Activated CD8-positive, alpha-beta memory T cell treated with anti-CD3 and anti-CD28 coated beads, Interleukin-2, amount 10 ng/mL, durations not matched to agents 7 days and 5 days (primary cell): Measurements from ENCODE around the gene OLFML1. TPM values are rescaled to one million over a fixed set of nuclear protein-coding genes. Genes with fewer than 3 reads are reported as not detected.

Experiments used
- ATAC-seq: fragments of 150-1000 bp; cut with Tn5 transposase; one replicate; pipeline ENCODE4 v1.10.0; 2021; ENCODE audit warnings: moderate library complexity
- CTCF ChIA-PET: fragments of 350-600 bp; sonication (Branson Sonifier 250); formaldehyde crosslinking; loops from one replicate; lab custom pipeline; 2021; ENCODE audit warnings: antibody characterized with exemption; lab: Charles Lee
- DNase-seq: peaks from one replicate; pipeline ENCODE4 v3.0.0-alpha.2; 2020
- H3K27ac Mint-ChIP-seq: one replicate; pipeline ENCODE4 v1.8.0; 2021; ENCODE audit warnings: mild to moderate bottlenecking, mixed read lengths
- H3K27me3 Mint-ChIP-seq: one replicate; pipeline ENCODE4 v1.8.0; 2021; ENCODE audit warnings: mixed read lengths
- H3K36me3 Mint-ChIP-seq: one replicate; pipeline ENCODE4 v1.8.0; 2021; ENCODE audit warnings: mild to moderate bottlenecking, mixed read lengths
- H3K4me1 Mint-ChIP-seq: one replicate; pipeline ENCODE4 v1.8.0; 2021; ENCODE audit warnings: mixed read lengths
- H3K4me3 Mint-ChIP-seq: one replicate; pipeline ENCODE4 v1.8.0; 2021; ENCODE audit warnings: mild to moderate bottlenecking, moderate library complexity, mixed read lengths
- H3K9me3 Mint-ChIP-seq: one replicate; pipeline ENCODE4 v1.8.0; 2022; ENCODE audit warnings: low read depth, mixed read lengths
- total RNA-seq, 2 experiments: library from RNA; stranded (reverse); gene quantifications; one replicate each; pipeline ENCODE4 v1.2.3, GENCODE V29; 2021

The OLFML1 gene
- total RNA-seq, 2 experiments from 2014 or later, result not detected

DNA sequence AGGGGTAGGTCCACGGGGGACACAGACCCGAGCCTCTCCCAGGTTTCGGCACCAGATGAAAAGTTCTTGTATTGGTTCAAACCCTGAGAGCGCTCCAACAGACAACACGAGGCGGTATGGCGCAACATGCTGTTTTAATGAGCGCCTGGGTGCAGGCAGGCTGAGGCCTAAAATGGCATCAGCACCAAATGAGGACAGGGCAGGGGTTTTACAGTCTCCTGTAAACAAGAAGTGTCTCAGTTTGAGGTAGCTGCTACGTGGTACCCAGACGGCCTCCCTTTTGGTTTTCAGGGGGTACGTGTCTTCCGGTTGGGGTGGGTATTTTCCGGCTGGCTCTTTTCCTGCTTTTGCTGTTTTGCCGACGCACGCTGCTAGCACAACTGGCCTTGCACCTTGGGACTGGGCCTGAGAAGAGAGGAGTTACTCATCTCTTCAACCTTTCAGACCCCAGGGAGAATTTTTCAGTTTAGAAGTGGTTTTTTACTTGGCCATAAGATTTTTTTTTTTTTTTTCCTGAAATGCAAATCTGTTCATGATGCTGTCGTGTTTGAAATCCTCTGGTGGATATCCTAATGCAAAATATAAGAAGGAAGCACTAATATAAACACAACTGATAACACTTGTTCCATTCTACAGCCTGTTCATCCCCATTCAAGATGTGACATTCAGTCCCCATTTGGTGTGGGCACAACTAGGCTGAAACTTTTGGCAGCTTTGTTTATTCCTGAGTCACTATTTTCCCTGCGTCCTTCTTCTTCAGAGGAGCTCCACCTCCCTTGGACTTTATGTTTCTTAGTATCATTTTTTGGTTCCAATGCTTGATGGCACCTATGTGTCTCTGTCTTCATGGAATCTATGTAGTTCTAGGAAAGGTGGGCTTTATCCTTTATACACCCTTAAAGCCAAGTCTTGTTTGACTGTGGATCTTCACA, 35.0 kb downstream of the OLFML1 start:
- Mint-ChIP-seq H3K9me3 (no peaks in the 10 kb centered on the region), H3K4me1 (peaks cover 18% of the 10 kb centered on the region), H3K27ac (peak overlapping the region; percentile 45), H3K27me3 (peaks cover 16% of the 10 kb centered on the region), H3K4me3 (no peak overlapping the region), H3K36me3 (peaks cover 1% of the 10 kb centered on the region)
- no peak for DNase-seq
- CTCF ChIA-PET, result interaction anchor here (0.7 to 2.5 kb wide), 6 partner anchors 8 to 175 kb away, joined by 3 to 11 read pairs (median 5); no protein-coding TSS in a partner anchor
- no peak for ATAC-seq

DNA sequence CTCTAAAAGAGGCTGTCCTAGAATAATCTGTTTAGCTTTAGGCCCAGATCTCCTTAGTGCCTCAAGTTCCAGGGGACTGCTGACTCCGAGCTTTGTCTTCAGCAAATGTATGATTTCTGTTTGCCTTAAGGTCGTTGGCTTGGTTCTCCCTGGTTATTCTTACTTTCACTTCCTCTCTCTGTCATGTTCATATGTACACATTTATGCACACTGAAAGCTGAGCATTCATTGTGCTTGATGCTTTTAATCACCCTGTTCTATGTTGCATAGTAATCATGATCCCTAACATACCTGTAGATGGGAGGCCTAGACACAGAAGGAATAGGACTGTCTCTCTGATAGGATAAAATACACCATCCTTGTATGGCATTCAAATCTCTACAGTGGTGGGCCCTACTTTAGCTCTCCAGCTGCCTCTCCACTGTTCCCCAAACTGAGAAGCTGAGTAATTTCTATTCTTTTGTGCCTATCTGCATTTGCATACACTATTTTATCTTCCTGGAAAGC, 35.7 kb downstream of the OLFML1 start:
- H3K36me3 Mint-ChIP-seq, result peaks cover 1% of the 10 kb centered on the region
- no peak overlapping the region for H3K4me3 Mint-ChIP-seq
- peaks cover 9% of the 10 kb centered on the region for H3K27me3 Mint-ChIP-seq
- ATAC-seq (peak; percentile 36), DNase-seq (no peak)
- CTCF ChIA-PET, result interaction anchor here (0.7 to 2.9 kb wide), 7 partner anchors 7 to 145 kb away, joined by 3 to 15 read pairs (median 5); partner anchors contain the start of gene PPFIBP2
- H3K4me1 Mint-ChIP-seq, result peaks cover 20% of the 10 kb centered on the region
- H3K27ac Mint-ChIP-seq, result no peak overlapping the region
- H3K9me3 Mint-ChIP-seq, result no peaks in the 10 kb centered on the region

DNA sequence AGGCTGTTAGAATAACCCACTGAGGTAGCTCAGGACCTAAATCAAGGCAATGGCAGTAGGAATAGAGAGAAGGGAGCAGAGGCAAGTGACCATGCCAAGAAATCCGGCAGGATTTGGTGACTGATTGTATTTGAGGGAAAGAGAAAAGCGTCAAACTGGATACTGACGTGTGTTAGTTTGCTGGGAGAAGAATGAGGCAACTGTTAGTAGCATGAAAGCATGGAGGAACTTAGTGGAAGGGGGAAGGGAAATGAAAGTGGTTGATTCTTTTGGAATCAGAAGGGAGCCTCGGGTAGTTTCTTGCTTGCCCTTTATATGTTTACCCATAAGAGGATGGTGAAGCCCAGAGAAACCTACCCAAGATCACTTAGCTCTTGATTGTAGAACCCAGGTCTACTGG, 36.8 kb downstream of the OLFML1 start:
- Mint-ChIP-seq H3K27me3 (no peaks in the 10 kb centered on the region), H3K36me3 (peaks cover 1% of the 10 kb centered on the region), H3K4me1 (peaks cover 28% of the 10 kb centered on the region), H3K9me3 (no peaks in the 10 kb centered on the region), H3K4me3 (no peak overlapping the region), H3K27ac (no peak overlapping the region)
- DNase-seq, result no peak
- ATAC-seq, result no peak
- CTCF ChIA-PET, result interaction anchor here (1.1 to 2.9 kb wide), 4 partner anchors 8 to 16 kb away, joined by 4 to 15 read pairs (median 10); partner anchors contain the start of gene PPFIBP2

DNA sequence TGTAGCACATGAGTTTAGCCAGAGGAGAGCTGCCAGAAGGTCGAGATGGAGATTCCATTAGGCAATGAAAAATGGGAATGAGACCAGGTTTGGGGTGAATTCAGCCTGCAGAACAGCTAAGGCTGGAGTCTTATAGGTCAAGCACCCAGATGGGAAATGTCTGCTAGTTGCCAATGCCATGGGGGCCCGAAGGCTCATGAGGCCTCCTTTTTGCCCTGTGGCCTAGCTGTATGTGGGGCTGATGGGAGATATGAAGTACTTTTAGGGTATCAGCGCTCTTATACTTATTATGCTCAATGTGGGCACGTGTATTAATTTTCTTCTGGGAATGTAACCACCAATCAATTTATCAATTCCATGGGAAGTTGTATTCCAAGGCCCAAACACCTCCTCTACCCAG, 37.2 kb downstream of the OLFML1 start:
- ATAC-seq, result no peak
- Mint-ChIP-seq H3K4me1 (peaks cover 33% of the 10 kb centered on the region), H3K9me3 (no peaks in the 10 kb centered on the region), H3K4me3 (no peak overlapping the region), H3K27ac (no peak overlapping the region), H3K27me3 (peaks cover 2% of the 10 kb centered on the region), H3K36me3 (peaks cover 1% of the 10 kb centered on the region)
- no peak for DNase-seq
- CTCF ChIA-PET, result interaction anchor here (1.1 to 2.9 kb wide), 4 partner anchors 9 to 16 kb away, joined by 4 to 15 read pairs (median 10); partner anchors contain the start of gene PPFIBP2

DNA sequence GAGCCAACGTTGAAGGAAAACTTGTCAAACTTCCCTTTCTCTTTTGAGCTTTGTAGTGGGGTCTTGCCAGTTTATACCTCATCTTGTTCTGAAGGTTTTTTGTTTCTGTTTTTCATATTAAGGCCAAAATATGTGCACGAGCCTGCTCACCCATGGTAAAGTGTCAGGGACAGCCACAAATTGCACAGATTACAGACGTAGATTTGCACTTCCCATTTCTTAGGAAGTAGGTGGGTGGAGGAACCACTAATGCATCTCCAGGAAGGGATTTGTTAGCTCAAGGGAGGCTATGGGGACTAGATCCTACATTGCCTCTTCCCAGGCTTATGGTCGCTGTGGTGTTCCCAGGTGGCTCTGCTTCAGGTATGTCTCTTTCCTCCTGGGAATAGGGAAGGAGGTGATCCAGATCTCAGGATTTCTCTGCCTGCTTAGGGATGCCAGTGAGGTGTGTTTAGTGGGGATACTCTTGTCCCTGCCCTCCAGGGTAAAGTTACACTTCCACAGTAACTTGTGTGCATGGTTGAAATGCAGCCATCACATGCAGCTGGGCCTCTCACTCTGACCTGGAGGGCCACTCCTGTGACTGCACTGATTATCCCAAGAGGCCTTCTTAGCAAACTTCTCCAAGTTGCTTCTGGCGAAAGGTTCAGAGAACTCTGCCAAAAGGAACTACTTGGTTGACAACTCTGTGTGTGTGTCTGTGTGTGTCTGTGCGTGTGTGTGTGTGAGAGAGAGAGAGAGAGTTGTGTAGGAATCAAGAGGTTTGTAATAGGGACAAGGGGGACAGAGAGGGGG, 38.3 kb downstream of the OLFML1 start:
- ATAC-seq, result no peak
- no peak overlapping the region for H3K4me3 Mint-ChIP-seq
- no peak for DNase-seq
- H3K4me1 Mint-ChIP-seq, result peaks cover 43% of the 10 kb centered on the region
- peaks cover 1% of the 10 kb centered on the region for H3K36me3 Mint-ChIP-seq
- H3K27ac Mint-ChIP-seq, result no peak overlapping the region
- no peaks in the 10 kb centered on the region for H3K9me3 Mint-ChIP-seq
- peaks cover 4% of the 10 kb centered on the region for H3K27me3 Mint-ChIP-seq
- CTCF ChIA-PET, result interaction anchor here (1.3 to 2.9 kb wide), 2 partner anchors 10 to 20 kb away, joined by 3 to 15 read pairs; partner anchors contain the start of gene PPFIBP2

DNA sequence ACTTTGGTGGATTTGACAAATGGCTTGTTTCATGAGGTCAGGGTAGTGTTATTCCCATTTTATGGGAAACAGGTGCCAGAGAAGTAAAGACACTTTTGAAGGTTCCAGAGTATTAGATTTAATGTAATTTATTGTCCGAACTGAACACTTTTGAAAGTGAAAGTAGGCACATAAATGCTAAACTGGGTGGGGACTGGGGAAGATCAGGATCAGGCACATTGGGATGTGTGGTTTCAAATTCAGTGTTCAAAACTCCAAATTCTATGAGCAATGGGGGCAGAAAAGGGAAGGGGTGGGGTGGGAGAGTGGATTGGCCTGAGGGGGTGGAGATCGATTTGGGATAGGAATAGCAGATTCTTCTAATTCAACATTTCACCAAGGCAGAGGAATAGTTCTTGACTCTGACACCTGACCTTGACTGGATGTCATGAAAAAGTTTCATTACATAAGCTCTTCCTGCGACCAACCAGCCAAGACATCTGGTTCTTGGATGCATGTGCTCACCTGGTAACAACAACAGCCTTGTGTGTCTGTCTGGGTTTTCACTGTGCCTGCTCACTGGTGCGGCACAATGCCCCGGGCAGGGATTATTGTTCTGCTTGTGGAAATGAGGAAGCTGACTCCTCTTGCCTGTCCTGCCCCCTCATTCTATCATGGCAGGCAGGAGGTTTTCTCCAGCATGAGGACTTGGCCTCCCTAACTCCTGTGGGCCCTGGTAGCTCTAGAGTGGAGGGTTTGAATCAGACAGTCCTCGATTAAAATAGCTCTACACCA, 39.3 kb downstream of the OLFML1 start:
- ATAC-seq (no peak), DNase-seq (no peak)
- Mint-ChIP-seq H3K9me3 (no peaks in the 10 kb centered on the region), H3K4me1 (peaks cover 43% of the 10 kb centered on the region), H3K4me3 (no peak overlapping the region), H3K36me3 (peaks cover 1% of the 10 kb centered on the region), H3K27me3 (peaks cover 4% of the 10 kb centered on the region), H3K27ac (no peak overlapping the region)
- CTCF ChIA-PET, result interaction anchor here (0.8 to 1.3 kb wide), 4 partner anchors 11 to 141 kb away, joined by 3 read pairs; partner anchors contain the start of gene PPFIBP2

DNA sequence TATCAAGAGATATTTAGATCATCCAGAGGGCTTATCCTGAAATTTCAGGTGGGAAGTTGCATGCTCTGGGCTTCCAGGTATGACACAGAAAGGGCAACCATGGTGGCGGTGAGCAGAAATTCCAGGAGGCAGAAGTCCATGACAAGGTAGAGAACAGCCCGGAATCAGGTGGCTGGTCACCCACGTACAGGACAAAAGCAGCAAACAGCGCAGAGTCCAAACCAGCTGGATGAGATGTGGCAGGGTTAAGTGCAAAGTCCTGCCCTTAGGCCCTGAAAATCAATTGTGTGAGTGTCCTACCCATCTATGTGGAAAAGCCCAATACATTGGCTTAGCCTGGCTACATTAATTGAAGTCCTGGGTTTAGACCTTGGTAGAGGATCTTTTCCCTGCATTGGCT, 40.1 kb downstream of the OLFML1 start:
- Mint-ChIP-seq H3K4me3 (no peak overlapping the region), H3K4me1 (peaks cover 43% of the 10 kb centered on the region), H3K27me3 (peaks cover 4% of the 10 kb centered on the region), H3K9me3 (no peaks in the 10 kb centered on the region), H3K36me3 (peaks cover 1% of the 10 kb centered on the region), H3K27ac (no peak overlapping the region)
- CTCF ChIA-PET, result interaction anchor here (1.0 to 1.3 kb wide), 2 partner anchors 12 to 140 kb away, joined by 3 to 4 read pairs; partner anchors contain the start of gene PPFIBP2
- no peak for ATAC-seq
- no peak for DNase-seq

DNA sequence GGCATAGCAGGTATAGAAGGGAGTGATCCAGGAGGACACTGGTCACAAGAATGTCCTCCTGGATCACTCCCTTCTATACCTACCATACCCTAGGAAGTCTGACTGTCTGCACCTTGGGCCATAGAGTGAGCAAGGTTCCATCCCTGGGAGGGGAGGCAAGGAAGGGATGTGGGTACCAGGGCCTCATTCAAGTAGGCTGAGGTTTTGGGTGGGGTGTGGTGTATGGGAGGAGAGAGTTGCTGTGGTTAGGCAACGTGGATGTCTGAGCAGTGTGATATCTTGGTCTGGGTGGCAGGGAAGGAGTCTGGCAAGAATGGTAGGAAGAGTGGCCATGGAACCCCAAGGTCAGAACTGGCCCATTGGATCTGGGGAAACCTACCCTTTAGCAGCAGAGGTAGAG, 41.7 kb downstream of the OLFML1 start:
- ATAC-seq (peak; percentile 97), DNase-seq (peak; percentile 87)
- CTCF ChIA-PET, result interaction anchor here (0.7 to 1.3 kb wide), 3 partner anchors 11 to 13 kb away, joined by 3 to 5 read pairs (median 4); partner anchors contain the start of gene PPFIBP2
- Mint-ChIP-seq H3K4me1 (peaks cover 43% of the 10 kb centered on the region), H3K27ac (peak overlapping the region; percentile 30), H3K36me3 (peaks cover 1% of the 10 kb centered on the region), H3K27me3 (peaks cover 4% of the 10 kb centered on the region), H3K9me3 (no peaks in the 10 kb centered on the region), H3K4me3 (peak overlapping the region; percentile 10)

DNA sequence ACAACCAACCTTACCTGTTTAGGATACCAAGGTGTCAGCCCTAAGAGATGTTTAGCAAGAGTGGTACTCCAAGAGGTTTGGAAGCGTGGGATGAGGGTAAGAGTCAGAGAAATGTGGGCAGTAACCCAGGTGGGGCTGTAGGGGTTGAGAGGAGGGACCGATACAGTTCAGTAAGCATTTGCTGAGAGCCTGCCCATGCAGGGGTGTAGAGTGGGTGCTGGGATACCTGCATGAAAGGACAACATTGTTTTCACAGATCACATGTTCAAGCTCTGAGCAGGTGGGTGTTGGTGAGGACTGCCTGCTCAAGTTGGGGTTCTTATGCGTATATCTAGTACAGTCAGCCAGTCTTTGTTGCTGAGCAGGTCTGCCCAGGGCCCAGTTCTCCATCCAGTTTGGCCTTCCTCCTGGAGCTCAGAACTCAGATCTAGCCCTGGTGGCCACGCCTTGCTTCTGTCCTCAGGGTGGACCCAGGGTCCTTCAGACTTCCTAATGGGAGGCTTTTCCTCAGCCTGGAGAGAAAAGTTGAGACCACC, 43.3 kb downstream of the OLFML1 start:
- Mint-ChIP-seq H3K4me1 (peaks cover 45% of the 10 kb centered on the region), H3K27me3 (peaks cover 4% of the 10 kb centered on the region), H3K27ac (no peak overlapping the region), H3K36me3 (peaks cover 1% of the 10 kb centered on the region), H3K4me3 (no peak overlapping the region), H3K9me3 (no peaks in the 10 kb centered on the region)
- CTCF ChIA-PET, result interaction anchor here (0.5 to 1.3 kb wide), 3 partner anchors 9 to 16 kb away, joined by 3 to 4 read pairs (median 4); partner anchors contain the start of gene PPFIBP2
- ATAC-seq, result no peak
- DNase-seq, result no peak

DNA sequence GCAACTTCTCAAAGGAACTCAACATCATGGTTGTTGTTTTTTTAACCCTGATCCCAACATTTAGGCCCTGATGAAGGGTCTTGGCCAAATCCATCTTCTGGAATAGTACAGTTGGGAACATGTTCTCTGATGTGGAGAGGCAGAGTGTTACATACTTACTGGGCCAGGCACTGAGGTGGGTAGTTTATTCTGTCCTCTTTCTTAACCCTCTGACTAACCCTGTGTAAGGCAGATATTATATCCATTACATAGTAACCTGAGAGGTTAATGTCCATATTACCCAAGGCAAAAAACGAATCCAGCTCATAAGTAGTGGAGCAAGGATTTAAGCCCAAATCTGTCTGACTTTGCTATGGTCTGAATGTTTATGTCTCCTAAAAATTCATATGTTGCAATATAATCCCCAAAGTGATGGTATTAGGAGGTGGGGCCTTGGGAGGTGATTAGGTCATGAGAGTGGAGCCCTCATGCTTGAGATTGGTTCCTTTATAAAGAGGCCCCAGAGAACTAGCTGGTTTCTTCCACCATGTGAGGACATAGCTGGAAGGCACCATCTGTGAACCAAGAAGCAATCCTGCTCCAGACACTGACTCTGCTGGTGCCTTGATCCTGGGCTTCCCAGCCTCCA, 44.8 kb downstream of the OLFML1 start:
- CTCF ChIA-PET, result interaction anchor here (1.3 kb wide), 2 partner anchors 18 kb away, joined by 4 read pairs; no protein-coding TSS in a partner anchor
- Mint-ChIP-seq H3K9me3 (no peaks in the 10 kb centered on the region), H3K27me3 (peaks cover 4% of the 10 kb centered on the region), H3K27ac (no peak overlapping the region), H3K36me3 (no peaks in the 10 kb centered on the region), H3K4me1 (peaks cover 50% of the 10 kb centered on the region), H3K4me3 (no peak overlapping the region)
- no peak for ATAC-seq
- no peak for DNase-seq

DNA sequence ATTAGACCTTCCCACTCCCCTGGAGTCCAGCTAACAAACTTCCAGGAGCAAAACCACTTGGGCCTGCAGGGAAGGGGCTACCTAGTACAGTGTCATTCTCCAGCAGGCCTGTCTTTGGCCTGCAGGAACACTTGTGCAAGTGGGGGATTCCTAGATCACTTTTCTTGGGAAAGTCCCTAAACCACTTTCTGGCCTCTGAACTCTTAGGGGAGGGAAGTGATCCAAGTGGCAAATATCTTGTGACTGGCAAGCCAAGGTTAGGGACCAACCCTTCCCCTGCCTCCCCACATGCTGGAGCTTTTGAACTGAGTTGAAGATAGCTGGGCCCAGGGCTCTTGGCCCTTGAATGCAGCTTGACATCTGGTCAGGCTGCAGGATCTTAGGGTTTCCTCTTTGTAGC, 45.7 kb downstream of the OLFML1 start:
- no peak overlapping the region for H3K27ac Mint-ChIP-seq

More for the DNA sequence above, 45.7 kb downstream of the OLFML1 start:
- Mint-ChIP-seq H3K9me3 (no peaks in the 10 kb centered on the region), H3K27me3 (peaks cover 6% of the 10 kb centered on the region), H3K36me3 (no peaks in the 10 kb centered on the region), H3K4me1 (peaks cover 50% of the 10 kb centered on the region), H3K4me3 (no peak overlapping the region)
- CTCF ChIA-PET, result interaction anchor here (0.8 to 1.3 kb wide), 2 partner anchors 12 to 18 kb away, joined by 4 read pairs; no protein-coding TSS in a partner anchor
- DNase-seq, result no peak
- no peak for ATAC-seq
